ENCODE measurements around the gene PARD3B.

PARD3B gene

GRCh38 chr2:205024822-205025518, 479.7 kb downstream of the PARD3B start:
- Histone ChIP-seq H3K4me3 (ENCODE audit: low read depth in 1 of 2, low read length in 2 of 2) (peak overlapping the region; percentile 16 to 41), H3K27ac (ENCODE audit: low read length) (peak overlapping the region; percentile 72), H3K27me3 (ENCODE audit: low read depth, low read length) (no peaks in the 10 kb centered on the region), H3K4me1 (ENCODE audit: control insufficient read depth in 1 of 2, insufficient read depth in 2 of 2, low read length in 2 of 2) (peaks cover 0 to 19% of the 10 kb centered on the region in 2 donors), H3K9me3 (ENCODE audit: control insufficient read depth in 1 of 2, low read length in 2 of 2) (no peaks in the 10 kb centered on the region), H3K36me3 (ENCODE audit: control insufficient read depth in 1 of 2, insufficient read depth in 2 of 2, low read length in 2 of 2) (no peaks in the 10 kb centered on the region)

GRCh38 chr2:205025580-205026240, 480.4 kb downstream of the PARD3B start:
- H3K27ac ChIP-seq (ENCODE audit: low read length) = peak overlapping the region; percentile 72
- peak overlapping the region in 1 of 2 donors; percentile 41 for H3K4me3 ChIP-seq (ENCODE audit: low read depth in 1 of 2, low read length in 2 of 2)
- no peaks in the 10 kb centered on the region for H3K36me3 ChIP-seq (ENCODE audit: control insufficient read depth in 1 of 2, insufficient read depth in 2 of 2, low read length in 2 of 2)
- peaks cover 0 to 19% of the 10 kb centered on the region in 2 donors for H3K4me1 ChIP-seq (ENCODE audit: control insufficient read depth in 1 of 2, insufficient read depth in 2 of 2, low read length in 2 of 2)
- H3K9me3 ChIP-seq (ENCODE audit: control insufficient read depth in 1 of 2, low read length in 2 of 2) = no peaks in the 10 kb centered on the region
- H3K27me3 ChIP-seq (ENCODE audit: low read depth, low read length) = no peaks in the 10 kb centered on the region

GRCh38 chr2:205030695-205031094, 485.4 kb downstream of the PARD3B start:
- no peaks in the 10 kb centered on the region for H3K36me3 ChIP-seq (ENCODE audit: control insufficient read depth in 1 of 2, insufficient read depth in 2 of 2, low read length in 2 of 2)
- H3K9me3 ChIP-seq (ENCODE audit: control insufficient read depth in 1 of 2, low read length in 2 of 2) = no peaks in the 10 kb centered on the region
- no peak overlapping the region for H3K4me3 ChIP-seq (ENCODE audit: low read depth in 1 of 2, low read length in 2 of 2)
- H3K27ac ChIP-seq (ENCODE audit: low read length) = no peak overlapping the region
- H3K4me1 ChIP-seq (ENCODE audit: control insufficient read depth in 1 of 2, insufficient read depth in 2 of 2, low read length in 2 of 2) = peaks cover 0 to 9% of the 10 kb centered on the region in 2 donors
- no peaks in the 10 kb centered on the region for H3K27me3 ChIP-seq (ENCODE audit: low read depth, low read length)

GRCh38 chr2:205032093-205032551, 486.8 kb downstream of the PARD3B start:
- no peaks in the 10 kb centered on the region for H3K4me1 ChIP-seq (ENCODE audit: control insufficient read depth in 1 of 2, insufficient read depth in 2 of 2, low read length in 2 of 2)
- H3K4me3 ChIP-seq (ENCODE audit: low read depth in 1 of 2, low read length in 2 of 2) = no peak overlapping the region
- no peaks in the 10 kb centered on the region for H3K27me3 ChIP-seq (ENCODE audit: low read depth, low read length)
- no peaks in the 10 kb centered on the region for H3K9me3 ChIP-seq (ENCODE audit: control insufficient read depth in 1 of 2, low read length in 2 of 2)
- no peak overlapping the region for H3K27ac ChIP-seq (ENCODE audit: low read length)
- no peaks in the 10 kb centered on the region for H3K36me3 ChIP-seq (ENCODE audit: control insufficient read depth in 1 of 2, insufficient read depth in 2 of 2, low read length in 2 of 2)

- Histone ChIP-seq H3K27ac (ENCODE audit: low read length) (no peak overlapping the region), H3K9me3 (ENCODE audit: control insufficient read depth in 1 of 2, low read length in 2 of 2) (no peaks in the 10 kb centered on the region), H3K27me3 (ENCODE audit: low read depth, low read length) (no peaks in the 10 kb centered on the region), H3K36me3 (ENCODE audit: control insufficient read depth in 1 of 2, insufficient read depth in 2 of 2, low read length in 2 of 2) (no peaks in the 10 kb centered on the region), H3K4me1 (ENCODE audit: control insufficient read depth in 1 of 2, insufficient read depth in 2 of 2, low read length in 2 of 2) (no peaks in the 10 kb centered on the region), H3K4me3 (ENCODE audit: low read depth in 1 of 2, low read length in 2 of 2) (no peak overlapping the region)
These were observed 488.2 kb downstream of the PARD3B start for GRCh38 chr2:205033431-205033830.

GRCh38 chr2:205034034-205034433, 488.8 kb downstream of the PARD3B start:
- no peaks in the 10 kb centered on the region for H3K4me1 ChIP-seq (ENCODE audit: control insufficient read depth in 1 of 2, insufficient read depth in 2 of 2, low read length in 2 of 2)
- no peak overlapping the region for H3K4me3 ChIP-seq (ENCODE audit: low read depth in 1 of 2, low read length in 2 of 2)
- H3K36me3 ChIP-seq (ENCODE audit: control insufficient read depth in 1 of 2, insufficient read depth in 2 of 2, low read length in 2 of 2) = no peaks in the 10 kb centered on the region
- no peak overlapping the region for H3K27ac ChIP-seq (ENCODE audit: low read length)
- no peaks in the 10 kb centered on the region for H3K9me3 ChIP-seq (ENCODE audit: control insufficient read depth in 1 of 2, low read length in 2 of 2)
- H3K27me3 ChIP-seq (ENCODE audit: low read depth, low read length) = no peaks in the 10 kb centered on the region

- Histone ChIP-seq H3K27ac (ENCODE audit: low read length) (no peak overlapping the region), H3K27me3 (ENCODE audit: low read depth, low read length) (no peaks in the 10 kb centered on the region), H3K9me3 (ENCODE audit: control insufficient read depth in 1 of 2, low read length in 2 of 2) (no peaks in the 10 kb centered on the region), H3K4me3 (ENCODE audit: low read depth in 1 of 2, low read length in 2 of 2) (no peak overlapping the region), H3K4me1 (ENCODE audit: control insufficient read depth in 1 of 2, insufficient read depth in 2 of 2, low read length in 2 of 2) (peaks cover 0 to 8% of the 10 kb centered on the region in 2 donors), H3K36me3 (ENCODE audit: control insufficient read depth in 1 of 2, insufficient read depth in 2 of 2, low read length in 2 of 2) (no peaks in the 10 kb centered on the region)
These were observed 495.0 kb downstream of the PARD3B start for GRCh38 chr2:205040323-205040722.

- no peaks in the 10 kb centered on the region for H3K9me3 ChIP-seq (ENCODE audit: control insufficient read depth in 1 of 2, low read length in 2 of 2)
These were observed 496.3 kb downstream of the PARD3B start for GRCh38 chr2:205041472-205042130.

GRCh38 chr2:205043285-205043684, 498.0 kb downstream of the PARD3B start:
- Histone ChIP-seq H3K27ac (ENCODE audit: low read length) (no peak overlapping the region), H3K36me3 (ENCODE audit: control insufficient read depth in 1 of 2, insufficient read depth in 2 of 2, low read length in 2 of 2) (no peaks in the 10 kb centered on the region), H3K9me3 (ENCODE audit: control insufficient read depth in 1 of 2, low read length in 2 of 2) (no peaks in the 10 kb centered on the region), H3K4me1 (ENCODE audit: control insufficient read depth in 1 of 2, insufficient read depth in 2 of 2, low read length in 2 of 2) (peaks cover 0 to 8% of the 10 kb centered on the region in 2 donors), H3K27me3 (ENCODE audit: low read depth, low read length) (no peaks in the 10 kb centered on the region), H3K4me3 (ENCODE audit: low read depth in 1 of 2, low read length in 2 of 2) (no peak overlapping the region)

More at GRCh38 chr2:205041472-205042130, 496.3 kb downstream of the PARD3B start:
- Histone ChIP-seq H3K27me3 (ENCODE audit: low read depth, low read length) (no peaks in the 10 kb centered on the region), H3K36me3 (ENCODE audit: control insufficient read depth in 1 of 2, insufficient read depth in 2 of 2, low read length in 2 of 2) (no peaks in the 10 kb centered on the region), H3K4me1 (ENCODE audit: control insufficient read depth in 1 of 2, insufficient read depth in 2 of 2, low read length in 2 of 2) (peaks cover 0 to 8% of the 10 kb centered on the region in 2 donors), H3K27ac (ENCODE audit: low read length) (no peak overlapping the region), H3K4me3 (ENCODE audit: low read depth in 1 of 2, low read length in 2 of 2) (no peak overlapping the region)

GRCh38 chr2:205045706-205046105, 500.4 kb downstream of the PARD3B start:
- Histone ChIP-seq H3K27ac (ENCODE audit: low read length) (no peak overlapping the region), H3K9me3 (ENCODE audit: control insufficient read depth in 1 of 2, low read length in 2 of 2) (peaks cover 0 to 2% of the 10 kb centered on the region in 2 donors), H3K4me3 (ENCODE audit: low read depth in 1 of 2, low read length in 2 of 2) (no peak overlapping the region), H3K4me1 (ENCODE audit: control insufficient read depth in 1 of 2, insufficient read depth in 2 of 2, low read length in 2 of 2) (peaks cover 0 to 8% of the 10 kb centered on the region in 2 donors), H3K36me3 (ENCODE audit: control insufficient read depth in 1 of 2, insufficient read depth in 2 of 2, low read length in 2 of 2) (no peaks in the 10 kb centered on the region), H3K27me3 (ENCODE audit: low read depth, low read length) (no peaks in the 10 kb centered on the region)

- H3K27ac ChIP-seq (ENCODE audit: low read length) = no peak overlapping the region
- no peaks in the 10 kb centered on the region for H3K27me3 ChIP-seq (ENCODE audit: low read depth, low read length)
- peaks cover 0 to 2% of the 10 kb centered on the region in 2 donors for H3K9me3 ChIP-seq (ENCODE audit: control insufficient read depth in 1 of 2, low read length in 2 of 2)
- H3K4me1 ChIP-seq (ENCODE audit: control insufficient read depth in 1 of 2, insufficient read depth in 2 of 2, low read length in 2 of 2) = no peaks in the 10 kb centered on the region
- no peak overlapping the region for H3K4me3 ChIP-seq (ENCODE audit: low read depth in 1 of 2, low read length in 2 of 2)
- no peaks in the 10 kb centered on the region for H3K36me3 ChIP-seq (ENCODE audit: control insufficient read depth in 1 of 2, insufficient read depth in 2 of 2, low read length in 2 of 2)
These were observed 502.1 kb downstream of the PARD3B start for GRCh38 chr2:205047273-205047839.
